Ishikawa (cell line): ENCODE data around the gene GDF2.

ENCODE experiments used
- CEBPB ChIP-seq: IDR thresholded peaks from 2 replicates; pipeline ENCODE4 v1.6.1; 2012
- CREB1 ChIP-seq: IDR thresholded peaks from 2 replicates; pipeline ENCODE4 v1.6.1; 2012; ENCODE audit warnings: low read depth
- TAF1 ChIP-seq: IDR thresholded peaks from 2 replicates; pipeline ENCODE4 v1.6.1; 2012; ENCODE audit warnings: low read depth, mild to moderate bottlenecking
- TEAD4 ChIP-seq: IDR thresholded peaks from 2 replicates; pipeline ENCODE4 v1.6.1; 2012

DNA sequence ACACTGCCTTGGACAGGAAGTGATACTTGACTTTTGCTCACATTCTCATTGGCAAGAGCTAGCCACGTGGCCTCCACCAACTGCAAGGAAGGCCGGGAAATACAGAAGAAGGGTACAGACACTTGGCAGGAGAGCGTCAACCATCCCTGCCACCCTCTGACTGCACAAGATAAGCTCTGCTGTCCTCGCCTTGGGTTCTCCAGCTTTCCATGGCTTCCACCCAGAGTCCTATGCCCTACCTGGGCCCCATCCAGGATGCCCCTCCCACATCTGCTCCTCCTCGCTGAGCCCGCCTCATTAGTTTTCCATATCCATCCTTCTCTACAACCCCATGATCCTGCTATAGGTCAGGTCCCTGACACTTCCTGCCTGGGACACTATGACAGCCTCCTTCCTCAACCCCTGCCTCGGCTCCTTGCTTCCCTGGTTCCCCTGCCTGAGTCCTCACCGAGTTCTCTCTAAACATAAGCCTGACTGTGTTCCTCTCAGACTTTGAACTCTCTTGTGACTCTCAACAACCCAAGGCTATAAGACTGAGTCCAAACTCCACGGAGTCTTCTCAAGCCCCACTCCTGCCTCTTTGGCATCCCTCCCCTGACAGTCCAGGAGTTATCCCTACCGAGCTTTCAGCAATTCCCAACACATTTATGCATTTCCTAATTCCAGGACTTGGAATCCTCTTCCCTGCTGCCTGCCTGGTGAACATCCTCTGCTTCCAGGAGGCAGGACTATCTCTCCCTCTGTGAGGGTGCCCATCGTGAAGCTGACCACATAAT lies 45.5 kb upstream of the GDF2 start:
- TF ChIP-seq CREB1 (no peak), TAF1 (no peak), TEAD4 (no peak), CEBPB (no peak)
